SU-DHL-6 (cell line): Measurements from ENCODE around the gene NPDC1.

ENCODE experiments used
- H2AFZ ChIP-seq: fragments of 200-600 bp; sonication (generic); 2 replicates; pipeline ENCODE4 v1.6.1; 2014; ENCODE audit warnings: low read depth, mild to moderate bottlenecking, moderate library complexity, mixed read lengths, antibody characterized with exemption, low read length; ENCODE audit not compliant: severe bottlenecking
- H3F3A ChIP-seq: fragments of 200-600 bp; shearing (Covaris generic); 2 replicates; pipeline ENCODE4 v1.6.0; 2016; ENCODE audit warnings: antibody characterized with exemption, mild to moderate bottlenecking; ENCODE audit not compliant: insufficient read depth
- H3K27ac ChIP-seq: fragments of 200-600 bp; sonication (generic); 2 replicates; pipeline ENCODE4 v1.5.1; 2016; ENCODE audit warnings: low read depth, mild to moderate bottlenecking, low read length, moderate library complexity, mixed read lengths
- H3K27me3 ChIP-seq: fragments of 200-600 bp; sonication (generic), shearing (Covaris generic); 2 replicates; pipeline ENCODE4 v1.6.0; 2014; ENCODE audit warnings: mild to moderate bottlenecking, low read length
- H3K36me3 ChIP-seq: fragments of 200-600 bp; sonication (generic); 2 replicates; pipeline ENCODE4 v1.6.1; 2014; ENCODE audit warnings: mild to moderate bottlenecking, low read length, mixed read lengths
- H3K4me2 ChIP-seq: fragments of 300-600, 200-600 bp; shearing (Covaris generic), sonication (generic); 2 replicates; pipeline ENCODE4 v1.6.0; 2014; ENCODE audit warnings: low read length, low read depth, mild to moderate bottlenecking; ENCODE audit not compliant: poor library complexity, severe bottlenecking
- H3K4me3 ChIP-seq: fragments of 200-600 bp; sonication (generic); 2 replicates; pipeline ENCODE4 v1.5.1; 2014; ENCODE audit warnings: antibody characterized with exemption, low read length, mild to moderate bottlenecking, mixed read lengths; ENCODE audit not compliant: insufficient read depth, poor library complexity, severe bottlenecking
- H3K79me2 ChIP-seq: fragments of 200-600 bp; sonication (generic); 2 replicates; pipeline ENCODE4 v1.6.1; 2014; ENCODE audit warnings: mild to moderate bottlenecking, low read length, moderate library complexity; ENCODE audit not compliant: insufficient read depth
- H3K9ac ChIP-seq: fragments of 200-600 bp; sonication (generic); 2 replicates; pipeline ENCODE4 v1.7.0; 2014; ENCODE audit warnings: mild to moderate bottlenecking, low read length
- H3K9me2 ChIP-seq: fragments of 200-600 bp; sonication (generic); replicated peaks from 2 replicates; pipeline ENCODE4 v1.6.1; 2014; ENCODE audit warnings: low read length; ENCODE audit not compliant: insufficient read depth
- H3K9me3 ChIP-seq: fragments of 200-600 bp; sonication (generic); 2 replicates; pipeline ENCODE4 v1.6.1; 2014; ENCODE audit warnings: low read length, mixed read lengths; ENCODE audit not compliant: insufficient read depth
- H4K20me1 ChIP-seq: fragments of 200-600 bp; sonication (generic); 2 replicates; pipeline ENCODE4 v1.6.1; 2014; ENCODE audit warnings: low read depth, mild to moderate bottlenecking, antibody characterized with exemption, low read length, moderate library complexity, mixed read lengths
- CTCF ChIP-seq: fragments of 200-600 bp; sonication (generic); IDR thresholded peaks from one replicate; pipeline ENCODE4 v1.5.1; 2017; ENCODE audit warnings: antibody characterized with exemption, mild to moderate bottlenecking, low read length, moderate library complexity; ENCODE audit not compliant: insufficient read depth, poor library complexity, severe bottlenecking
- EZH2phosphoT487 ChIP-seq: fragments of 200-600 bp; sonication (generic), shearing (Covaris generic); conservative IDR thresholded peaks from 2 replicates; pipeline ENCODE4 v1.6.1; 2018; ENCODE audit warnings: mild to moderate bottlenecking, antibody characterized with exemption, low read length, moderate library complexity, mixed read lengths

The NPDC1 gene

GRCh38 chr9:137040568-137040967, 5.4 kb downstream of the NPDC1 start:
- Histone ChIP-seq H3K9ac (no peak overlapping the region), H3K27me3 (no peaks in the 10 kb centered on the region), H4K20me1 (no peaks in the 10 kb centered on the region)

GRCh38 chr9:137039611-137040366, 6.2 kb downstream of the NPDC1 start:
- Histone ChIP-seq H3K36me3 (no peaks in the 10 kb centered on the region), H4K20me1 (no peaks in the 10 kb centered on the region), H3K27me3 (no peaks in the 10 kb centered on the region), H3F3A (no peaks in the 10 kb centered on the region), H2AFZ (no peak overlapping the region), H3K9me3 (no peaks in the 10 kb centered on the region), H3K4me3 (no peak overlapping the region), H3K27ac (no peak overlapping the region), H3K9ac (no peak overlapping the region), H3K79me2 (no peaks in the 10 kb centered on the region), H3K4me2 (no peak overlapping the region), H3K9me2 (no peaks in the 10 kb centered on the region)
- TF ChIP-seq EZH2phosphoT487 (no peak), CTCF (no peak)

More at GRCh38 chr9:137040568-137040967, 5.4 kb downstream of the NPDC1 start:
- H3K79me2 ChIP-seq: no peaks in the 10 kb centered on the region
- no peak overlapping the region for H3K4me2 ChIP-seq
- no peaks in the 10 kb centered on the region for H3K9me2 ChIP-seq
- H2AFZ ChIP-seq: no peak overlapping the region
- no peak for TF ChIP-seq EZH2phosphoT487
- no peak for TF ChIP-seq CTCF
- no peaks in the 10 kb centered on the region for H3K9me3 ChIP-seq
- no peak overlapping the region for H3K27ac ChIP-seq
- no peaks in the 10 kb centered on the region for H3F3A ChIP-seq
- no peak overlapping the region for H3K4me3 ChIP-seq
- H3K36me3 ChIP-seq: no peaks in the 10 kb centered on the region

GRCh38 chr9:137038916-137039315, 7.1 kb downstream of the NPDC1 start:
- Histone ChIP-seq H3K27ac (no peak overlapping the region), H3K4me2 (no peak overlapping the region)

More at GRCh38 chr9:137038916-137039315, 7.1 kb downstream of the NPDC1 start:
- Histone ChIP-seq H3K9ac (no peak overlapping the region), H3F3A (no peaks in the 10 kb centered on the region), H3K4me3 (no peak overlapping the region), H3K27me3 (no peaks in the 10 kb centered on the region), H3K9me2 (no peaks in the 10 kb centered on the region), H2AFZ (no peak overlapping the region), H3K36me3 (no peaks in the 10 kb centered on the region), H3K79me2 (no peaks in the 10 kb centered on the region), H4K20me1 (no peaks in the 10 kb centered on the region), H3K9me3 (no peaks in the 10 kb centered on the region)
- TF ChIP-seq EZH2phosphoT487 (no peak), CTCF (no peak)
